GM11168 (cell line): ENCODE measurements around the gene ANKAR.

ENCODE experiments used
- in situ Hi-C: fragments of 300-500 bp; cut with MboI; formaldehyde crosslinking; loops from one replicate; pipeline ENCODE4 v1.12.0; 2022; ENCODE audit warnings: low sequenced_read_pairs; ENCODE audit not compliant: unreplicated experiment

The ANKAR gene

GRCh38 chr2:189674374-189675112 is at the start of gene ANKAR:
ANKAR (plus strand) TSS chr2:189674670; CDS start chr2:189676491, 1,821 bp downstream.
- in situ Hi-C loops = loop anchor here (25.0 kb wide), 1 partner anchor 388 kb away; the partner anchor contains the start of gene MSTN

- in situ Hi-C loops = no loop called here
Measured at GRCh38 chr2:189625636-189626035, 48.8 kb upstream of the ANKAR start.

GRCh38 chr2:189627789-189628188 is 46.7 kb upstream of the ANKAR start:
- in situ Hi-C loops = no loop called here

GRCh38 chr2:189628817-189629530 is 45.5 kb upstream of the ANKAR start:
- in situ Hi-C loops = no loop called here

GRCh38 chr2:189629531-189630453 is 44.7 kb upstream of the ANKAR start:
- in situ Hi-C loops = loop anchor here (10.0 kb wide), 1 partner anchor 55 kb away; no protein-coding TSS in a partner anchor

GRCh38 chr2:189631849-189632248 is 42.6 kb upstream of the ANKAR start:
- in situ Hi-C loops = loop anchor here (10.0 kb wide), 1 partner anchor 57 kb away; no protein-coding TSS in a partner anchor

- in situ Hi-C loops = loop anchor here (10.0 kb wide), 1 partner anchor 59 kb away; no protein-coding TSS in a partner anchor
Measured at GRCh38 chr2:189633392-189633811, 41.1 kb upstream of the ANKAR start.

- in situ Hi-C loops = loop anchor here (10.0 kb wide), 1 partner anchor 61 kb away; no protein-coding TSS in a partner anchor
Measured at GRCh38 chr2:189635353-189635752, 39.1 kb upstream of the ANKAR start.

- in situ Hi-C loops = loop anchor here (10.0 kb wide), 1 partner anchor 64 kb away; no protein-coding TSS in a partner anchor
Measured at GRCh38 chr2:189638301-189639006, 36.0 kb upstream of the ANKAR start.

GRCh38 chr2:189639007-189639609 is 35.4 kb upstream of the ANKAR start:
- in situ Hi-C loops = loop anchor here (10.0 kb wide), 1 partner anchor 64 kb away; no protein-coding TSS in a partner anchor

- in situ Hi-C loops = no loop called here
Measured at GRCh38 chr2:189641002-189641401, 33.5 kb upstream of the ANKAR start.

- in situ Hi-C loops = no loop called here
Measured at GRCh38 chr2:189641590-189641989, 32.9 kb upstream of the ANKAR start.

- in situ Hi-C loops = no loop called here
Measured at GRCh38 chr2:189646521-189646920, 27.9 kb upstream of the ANKAR start.

GRCh38 chr2:189648846-189649509 is 25.5 kb upstream of the ANKAR start:
- in situ Hi-C loops = no loop called here

GRCh38 chr2:189651284-189651683 is 23.2 kb upstream of the ANKAR start:
- in situ Hi-C loops = loop anchor here (10.0 to 25.0 kb wide), 2 partner anchors 54 to 411 kb away; partner anchors contain the start of gene MSTN

GRCh38 chr2:189653464-189653863 is 21.0 kb upstream of the ANKAR start:
- in situ Hi-C loops = loop anchor here (10.0 to 25.0 kb wide), 2 partner anchors 51 to 409 kb away; partner anchors contain the start of gene MSTN

- in situ Hi-C loops = loop anchor here (10.0 to 25.0 kb wide), 2 partner anchors 50 to 408 kb away; partner anchors contain the start of gene MSTN
Measured at GRCh38 chr2:189654641-189655040, 19.8 kb upstream of the ANKAR start.

GRCh38 chr2:189657867-189658266 is 16.6 kb upstream of the ANKAR start:
- in situ Hi-C loops = loop anchor here (10.0 to 25.0 kb wide), 2 partner anchors 47 to 404 kb away; partner anchors contain the start of gene MSTN
